Stimulated activated CD4-positive, alpha-beta T cell treated with anti-CD3 and anti-CD28 coated beads, Interleukin-12 subunit alpha, Interleukin-12 subunit beta, amount 100 ng/mL, for 48 hours (primary cell): ENCODE measurements around the gene AKAP1.
A peak's percentile ranks its signal among the peaks of the same experiment; 100 is the strongest.

Source experiments
- DNase-seq, 3 donors: peaks; one replicate each; pipeline ENCODE4 v3.0.0-alpha.2; 2020; ENCODE audit warnings: low read depth in 2 of 3, low spot score in 1 of 3

AKAP1 gene, protein sequence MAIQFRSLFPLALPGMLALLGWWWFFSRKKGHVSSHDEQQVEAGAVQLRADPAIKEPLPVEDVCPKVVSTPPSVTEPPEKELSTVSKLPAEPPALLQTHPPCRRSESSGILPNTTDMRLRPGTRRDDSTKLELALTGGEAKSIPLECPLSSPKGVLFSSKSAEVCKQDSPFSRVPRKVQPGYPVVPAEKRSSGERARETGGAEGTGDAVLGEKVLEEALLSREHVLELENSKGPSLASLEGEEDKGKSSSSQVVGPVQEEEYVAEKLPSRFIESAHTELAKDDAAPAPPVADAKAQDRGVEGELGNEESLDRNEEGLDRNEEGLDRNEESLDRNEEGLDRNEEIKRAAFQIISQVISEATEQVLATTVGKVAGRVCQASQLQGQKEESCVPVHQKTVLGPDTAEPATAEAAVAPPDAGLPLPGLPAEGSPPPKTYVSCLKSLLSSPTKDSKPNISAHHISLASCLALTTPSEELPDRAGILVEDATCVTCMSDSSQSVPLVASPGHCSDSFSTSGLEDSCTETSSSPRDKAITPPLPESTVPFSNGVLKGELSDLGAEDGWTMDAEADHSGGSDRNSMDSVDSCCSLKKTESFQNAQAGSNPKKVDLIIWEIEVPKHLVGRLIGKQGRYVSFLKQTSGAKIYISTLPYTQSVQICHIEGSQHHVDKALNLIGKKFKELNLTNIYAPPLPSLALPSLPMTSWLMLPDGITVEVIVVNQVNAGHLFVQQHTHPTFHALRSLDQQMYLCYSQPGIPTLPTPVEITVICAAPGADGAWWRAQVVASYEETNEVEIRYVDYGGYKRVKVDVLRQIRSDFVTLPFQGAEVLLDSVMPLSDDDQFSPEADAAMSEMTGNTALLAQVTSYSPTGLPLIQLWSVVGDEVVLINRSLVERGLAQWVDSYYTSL

GRCh38 chr17:57084802-57085447 lies at the start of gene AKAP1:
AKAP1 (plus strand) TSS chr17:57085246; CDS start chr17:57105465, 20,219 bp downstream.
- peak; percentile 85 to 93 (median 91) for DNase-seq

DNA sequence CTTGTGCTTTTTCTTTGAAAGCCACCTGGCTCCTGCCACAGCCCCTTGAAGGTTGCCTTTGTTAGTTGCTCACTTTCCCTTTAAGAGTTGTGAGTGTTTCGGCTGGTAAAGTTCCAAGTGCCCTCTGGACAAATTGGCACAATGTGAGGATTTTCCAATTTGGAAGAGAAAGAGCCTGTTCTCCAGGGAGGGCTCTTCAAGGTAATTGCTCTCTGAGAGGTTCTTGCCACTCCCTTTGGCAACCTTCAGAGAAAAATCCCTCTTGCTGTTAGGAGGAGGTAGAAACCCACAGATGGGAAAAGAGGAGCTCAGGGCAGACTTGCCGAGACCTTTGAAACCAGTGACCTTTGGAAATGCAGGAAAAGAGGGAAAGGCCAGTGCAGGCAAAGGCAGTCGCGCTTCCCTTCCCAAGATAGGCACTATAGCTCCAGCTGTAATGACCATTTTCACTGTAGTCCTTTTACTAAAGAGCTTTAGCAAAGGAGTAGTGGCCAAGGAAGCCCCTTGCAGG lies 49.0 kb upstream of the AKAP1 start:
- DNase-seq: no peak

DNA sequence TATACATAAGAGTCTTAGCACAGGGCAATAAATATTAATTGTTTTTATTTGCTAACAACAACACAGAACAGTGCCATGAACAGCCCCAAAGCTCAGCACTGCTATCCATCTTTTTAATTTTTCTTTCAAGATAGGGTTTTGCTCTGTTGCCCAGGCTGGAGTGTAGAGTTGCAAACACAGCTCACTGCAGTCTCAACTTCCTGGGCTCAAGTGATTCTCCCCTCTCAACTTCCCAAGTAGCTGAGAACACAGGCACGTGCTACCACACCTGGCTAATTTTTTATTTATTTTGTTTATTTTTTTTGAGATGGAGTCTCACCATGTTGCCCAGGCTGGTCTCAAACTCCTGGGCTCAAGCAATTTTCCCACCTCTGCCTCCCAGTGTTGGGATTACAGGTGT lies 47.6 kb upstream of the AKAP1 start:
- no peak for DNase-seq

GRCh38 chr17:57038486-57038885 lies 46.6 kb upstream of the AKAP1 start:
- no peak for DNase-seq

GRCh38 chr17:57040571-57040970 lies 44.5 kb upstream of the AKAP1 start:
- no peak for DNase-seq

DNA sequence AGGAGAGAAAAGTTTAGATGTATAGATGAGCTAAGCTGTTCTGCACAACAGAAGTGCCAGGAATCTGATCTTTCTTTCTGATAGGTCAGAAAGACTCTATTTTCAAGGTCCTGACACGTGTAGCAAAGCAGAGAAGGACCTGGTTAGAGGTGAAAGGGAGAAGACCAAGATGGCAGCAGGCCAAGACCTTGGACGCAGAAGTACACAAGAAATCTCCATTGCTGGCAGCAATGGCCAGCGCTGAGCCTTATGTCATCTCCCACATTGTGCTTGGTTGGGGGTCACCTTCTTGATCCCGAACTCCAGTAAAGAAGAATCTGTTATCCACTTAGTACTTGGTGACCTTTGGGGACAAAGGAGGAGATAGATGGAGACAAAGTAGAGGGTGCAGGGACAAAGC lies 41.8 kb upstream of the AKAP1 start:
- no peak for DNase-seq

GRCh38 chr17:57044976-57045867 lies 39.8 kb upstream of the AKAP1 start:
- DNase-seq: no peak

DNA sequence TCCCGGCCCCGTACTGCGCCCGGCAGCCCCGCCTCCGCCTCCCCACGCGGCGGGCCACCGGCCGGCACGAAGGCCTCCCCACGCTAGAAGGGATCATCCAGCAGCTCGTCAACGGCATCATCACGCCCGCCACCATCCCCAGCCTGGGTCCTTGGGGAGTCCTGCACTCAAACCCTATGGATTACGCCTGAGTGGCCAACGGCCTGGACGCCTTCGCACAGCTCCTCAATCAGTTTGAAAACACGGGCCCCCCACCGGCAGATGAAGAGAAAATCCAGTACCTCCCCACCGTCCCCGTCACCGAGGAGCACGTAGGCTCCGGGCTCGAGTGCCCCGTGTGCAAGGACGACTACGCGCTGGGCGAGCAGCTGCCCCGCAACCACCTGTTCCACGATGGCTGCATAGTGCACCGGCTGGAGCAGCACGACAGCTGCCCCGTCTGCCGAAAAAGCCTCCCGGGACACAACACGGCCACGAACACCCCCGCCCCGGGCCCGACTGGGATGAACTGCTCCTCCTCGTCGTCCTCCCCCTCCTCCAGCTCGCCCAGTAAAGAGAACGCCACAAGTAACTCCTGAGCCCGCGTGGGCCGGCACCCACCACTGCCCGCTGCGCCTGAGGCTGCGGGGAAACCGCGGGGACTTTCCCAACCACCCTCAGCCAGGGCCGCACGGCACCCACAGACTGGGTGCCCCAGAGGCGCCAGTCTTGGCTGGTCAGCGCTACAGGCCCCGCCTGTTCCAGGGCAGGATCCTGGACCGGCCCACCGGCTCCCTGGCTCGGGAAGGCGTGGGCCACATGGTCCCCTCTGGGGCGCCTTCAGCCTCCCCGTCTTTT lies 39.0 kb upstream of the AKAP1 start:
- peak in 1 of 3 donors; percentile 6 for DNase-seq

DNA sequence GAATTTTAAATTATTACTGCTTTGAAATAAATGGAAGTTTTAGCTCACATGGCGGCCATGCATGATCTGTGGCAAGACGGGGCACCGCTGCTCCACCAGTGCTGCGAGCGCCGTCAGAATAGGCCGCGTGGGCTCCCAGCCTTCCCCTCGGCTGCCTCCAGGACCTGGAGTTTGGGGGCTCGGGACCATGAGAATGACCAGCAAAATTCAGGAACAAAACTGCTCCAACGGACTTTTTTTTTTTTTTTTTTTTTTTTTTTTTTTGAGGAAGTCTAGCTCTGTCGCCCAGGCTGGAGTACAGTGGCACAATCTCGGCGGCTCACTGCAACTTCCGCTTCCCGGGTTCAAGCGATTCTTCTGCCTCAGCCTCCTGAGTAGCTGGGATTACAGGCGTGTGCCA lies 38.3 kb upstream of the AKAP1 start:
- no peak for DNase-seq

GRCh38 chr17:57048096-57048495 lies 37.0 kb upstream of the AKAP1 start:
- DNase-seq: no peak

DNA sequence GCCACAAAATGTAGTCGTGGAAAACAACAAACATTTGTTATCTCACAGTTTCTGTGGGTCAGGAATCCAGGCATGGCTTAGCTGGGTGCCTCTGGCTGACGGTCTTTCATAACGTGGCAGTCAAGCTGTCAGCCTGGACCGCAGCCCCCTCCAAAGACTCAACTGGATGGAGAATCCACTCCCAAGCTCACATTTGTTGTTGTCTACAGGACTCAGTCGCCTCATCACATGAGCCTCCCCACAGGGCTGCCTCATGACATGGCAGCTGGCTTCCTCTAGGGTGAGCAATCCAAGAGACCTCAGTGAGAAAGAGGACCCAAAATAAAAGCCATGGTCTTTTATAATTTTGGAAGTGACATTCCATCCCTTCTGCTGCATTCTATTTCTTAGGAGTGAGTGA lies 34.7 kb upstream of the AKAP1 start:
- no peak for DNase-seq

DNA sequence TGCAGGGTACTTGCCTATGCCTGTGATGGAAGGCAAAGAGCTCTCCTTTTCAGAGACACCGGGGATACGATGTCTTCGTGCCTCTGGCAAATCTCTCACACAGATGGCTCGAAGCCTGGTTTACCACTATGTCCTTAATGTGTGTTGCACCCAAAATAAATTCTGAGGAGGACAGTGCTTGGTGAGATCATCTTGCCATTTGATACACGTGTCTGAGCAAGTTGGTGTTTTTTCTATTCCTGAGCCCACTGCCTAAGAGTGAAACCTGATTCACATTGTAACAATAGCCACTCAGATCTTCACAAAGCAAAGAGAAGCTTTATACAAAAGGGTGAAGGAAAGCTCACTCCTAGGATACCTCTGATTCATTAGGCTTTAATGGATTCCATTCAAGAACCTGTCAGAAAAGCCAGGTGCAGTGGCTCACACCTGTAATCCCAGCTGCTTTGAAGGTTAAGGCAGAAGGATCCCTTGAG lies 33.1 kb upstream of the AKAP1 start:
- DNase-seq: no peak

DNA sequence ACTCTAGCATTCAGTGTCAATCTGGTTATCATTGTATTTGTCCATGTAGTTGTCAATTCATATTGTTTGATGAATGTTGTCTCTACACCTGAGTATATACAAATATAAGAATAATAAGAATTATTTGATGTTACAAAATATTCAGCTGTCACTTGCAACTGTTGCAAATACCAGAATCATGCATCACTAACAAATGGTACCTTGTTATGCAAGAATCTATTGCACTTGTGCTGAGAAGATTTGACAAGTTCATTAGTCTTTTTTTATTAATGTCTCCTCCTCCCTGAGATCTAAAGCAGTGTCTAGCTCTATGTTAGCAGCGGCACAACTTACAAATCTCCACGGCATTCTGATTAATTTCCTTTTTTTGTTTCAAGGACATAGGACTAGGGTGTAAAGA lies 22.2 kb upstream of the AKAP1 start:
- DNase-seq: no peak

DNA sequence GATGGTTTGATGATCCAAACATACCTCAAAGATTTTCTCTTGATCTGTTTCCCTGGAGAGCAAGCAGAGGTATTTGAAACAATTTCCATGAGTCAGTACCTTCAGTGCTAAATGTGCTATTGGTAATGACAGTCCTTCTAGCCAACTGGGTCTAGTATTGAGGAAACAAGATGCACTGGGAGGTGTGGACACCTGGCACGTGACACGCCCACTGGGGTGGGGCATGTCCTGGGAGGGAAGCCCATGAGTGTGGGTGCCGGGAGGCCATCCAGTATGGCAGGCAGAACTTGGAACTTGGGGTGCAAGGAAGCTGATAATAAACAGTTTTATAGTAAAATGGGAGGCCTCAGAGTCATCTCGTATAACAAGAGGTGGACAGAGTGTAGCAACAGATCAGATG lies 17.9 kb upstream of the AKAP1 start:
- DNase-seq: no peak

GRCh38 chr17:57067781-57068180 lies 17.3 kb upstream of the AKAP1 start:
- no peak for DNase-seq

DNA sequence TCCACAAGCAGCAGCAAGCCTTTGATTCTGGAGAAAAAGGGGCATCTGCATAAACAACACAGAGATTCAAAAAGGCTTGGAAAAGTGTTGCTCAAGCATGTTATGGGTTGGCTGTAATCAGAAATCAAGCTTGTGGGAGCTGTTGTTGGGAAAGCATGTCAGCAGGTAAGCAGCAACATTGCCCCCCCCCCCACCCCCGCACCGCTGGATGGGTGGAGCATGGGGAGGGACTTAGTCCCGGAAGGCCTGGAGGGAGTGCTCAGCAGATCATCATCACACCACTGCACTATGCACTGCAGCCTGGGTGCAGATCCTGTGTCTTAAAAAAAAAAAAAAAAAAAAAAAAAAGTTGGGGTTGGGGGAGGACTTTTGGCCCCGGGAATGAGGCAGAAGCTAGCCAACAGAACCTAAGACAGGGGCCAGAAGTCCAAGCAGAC lies 16.8 kb upstream of the AKAP1 start:
- DNase-seq: no peak

DNA sequence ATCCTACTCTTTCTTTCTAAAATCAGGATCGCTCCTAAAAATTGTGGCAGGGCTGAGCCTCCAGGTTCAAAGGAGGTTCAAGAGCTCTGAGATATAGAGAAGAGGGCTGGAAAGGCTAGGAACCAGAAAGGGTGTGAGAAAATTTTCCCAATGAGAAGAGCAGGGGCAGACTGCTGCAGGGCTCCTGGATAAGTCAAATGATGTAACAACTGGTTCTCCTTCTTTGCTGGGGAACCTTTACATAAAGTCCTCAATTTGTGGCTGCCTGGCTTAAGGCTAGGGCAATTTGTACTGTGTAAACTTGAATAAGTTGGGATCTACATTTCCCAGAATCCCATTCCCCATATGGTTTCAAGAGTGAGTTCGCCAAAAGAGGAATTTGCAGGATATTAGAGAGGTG lies 16.3 kb upstream of the AKAP1 start:
- no peak for DNase-seq

- DNase-seq: no peak
Measured at GRCh38 chr17:57071991-57072944, 12.8 kb upstream of the AKAP1 start.
